Panc1 (cell line): ENCODE results near the gene NLN. TPM values are rescaled to one million over a fixed set of nuclear protein-coding genes. Genes with fewer than 3 reads are reported as not detected.

Experiments
- ATAC-seq: fragments of 200-7000 bp; cut with Tn5 transposase; 2 replicates; pipeline ENCODE4 v1.9.1; 2020; ENCODE audit warnings: mild to moderate bottlenecking, moderate library complexity
- Bru-seq: library from RNA; stranded (reverse); fragments of 400-500 nt; gene quantifications from one replicate; lab custom pipeline; 2021; lab: Mats Ljungman, UMichigan
- BruChase-seq, 2 experiments: library from RNA; stranded (reverse); fragments of 400-500 nt; gene quantifications; one replicate each; lab custom pipeline; 2021; lab: Mats Ljungman, UMichigan
- BruUV-seq: library from RNA; stranded (reverse); fragments of 400-500 nt; replicated peaks from 2 replicates; lab custom pipeline; 2021; lab: Mats Ljungman, UMichigan
- CTCF ChIA-PET: fragments of 300-600 bp; sonication (Branson Sonifier 250); formaldehyde crosslinking; loops from one replicate; lab custom pipeline; 2022; ENCODE audit warnings: antibody characterized with exemption; lab: Charles Lee
- POLR2A ChIA-PET: fragments of 300-600 bp; sonication (Branson Sonifier 250); formaldehyde crosslinking; loops from one replicate; lab custom pipeline; 2022; ENCODE audit warnings: antibody characterized with exemption; lab: Charles Lee
- DNase-seq: peaks from one replicate; pipeline ENCODE4 v3.0.0-alpha.2; 2010; ENCODE audit warnings: low read depth, low spot score
- H3K27ac ChIP-seq: 2 replicates; pipeline ENCODE4 v1.5.1; 2011; ENCODE audit warnings: mild to moderate bottlenecking, low read length, inconsistent platforms
- H3K27me3 ChIP-seq: fragments of 200-500 bp; sonication (Bioruptor generic); 2 replicates; pipeline ENCODE4 v1.6.0; 2014; ENCODE audit warnings: low read length, inconsistent platforms; ENCODE audit not compliant: control insufficient read depth, insufficient read depth
- H3K36me3 ChIP-seq: fragments of 200-500 bp; sonication (Bioruptor generic); 2 replicates; pipeline ENCODE4 v1.5.1; 2014; ENCODE audit warnings: inconsistent platforms, mild to moderate bottlenecking, low read length, moderate library complexity; ENCODE audit not compliant: control insufficient read depth, insufficient read depth
- H3K4me1 ChIP-seq: 2 replicates; pipeline ENCODE4 v1.5.1; 2011; ENCODE audit warnings: inconsistent platforms, mild to moderate bottlenecking, low read length, moderate library complexity; ENCODE audit not compliant: control insufficient read depth, insufficient read depth
- H3K4me3 ChIP-seq, 2 experiments: 2 replicates each; pipeline ENCODE4 v1.5.1; 2011 to 2012; ENCODE audit warnings: low read depth in 2 of 2, low read length in 2 of 2, mild to moderate bottlenecking in 2 of 2, inconsistent platforms in 1 of 2, moderate library complexity in 1 of 2
- H3K9me3 ChIP-seq: fragments of 200-500 bp; sonication (Bioruptor generic); 2 replicates; pipeline ENCODE4 v1.5.1; 2014; ENCODE audit warnings: low read depth, mild to moderate bottlenecking, inconsistent platforms, low read length, moderate library complexity; ENCODE audit not compliant: control insufficient read depth, insufficient read depth
- CTCF ChIP-seq: fragments of 450-650 bp; IDR thresholded peaks from 2 replicates; pipeline ENCODE4 v1.5.1; 2017; ENCODE audit warnings: mild to moderate bottlenecking
- POLR2AphosphoS5 ChIP-seq: IDR thresholded peaks from 2 replicates; pipeline ENCODE4 v1.6.1; 2012; ENCODE audit warnings: mild to moderate bottlenecking, low read depth, low read length, moderate library complexity
- REST ChIP-seq, 2 experiments: IDR thresholded peaks; 2 replicates each; pipeline ENCODE4 v1.6.1; 2011 to 2012; ENCODE audit warnings: low read depth in 2 of 2, control low read depth in 1 of 2, low read length in 1 of 2, mild to moderate bottlenecking in 1 of 2, moderate library complexity in 1 of 2; ENCODE audit not compliant: insufficient read depth in 1 of 2
- SIN3A ChIP-seq: IDR thresholded peaks from 2 replicates; pipeline ENCODE4 v1.6.1; 2012; ENCODE audit warnings: low read depth, mild to moderate bottlenecking, low read length, moderate library complexity, borderline replicate concordance; ENCODE audit not compliant: insufficient read depth
- TCF7L2 ChIP-seq: IDR thresholded peaks from 2 replicates; pipeline ENCODE4 v1.6.1; 2011; ENCODE audit warnings: mild to moderate bottlenecking, low read depth, low read length, inconsistent platforms
- in situ Hi-C: cut with HindIII; loops from 2 replicates; pipeline ENCODE4 v1.10.0; 2016; ENCODE audit warnings: low sequenced_read_pairs, low pct_unique_long_range_greater_than_20kb
- intact Hi-C: fragments of 100-400 bp; cut with micrococcal nuclease; formaldehyde crosslinking; loops from one replicate; pipeline ENCODE4 v1.10.0; 2022; ENCODE audit not compliant: unreplicated experiment
- long read RNA-seq: library from polyadenylated mRNA; unstranded; transcript quantifications from one replicate; pipeline ENCODE4 v2.0.0, GENCODE V29; 2021; ENCODE audit not compliant: unreplicated experiment
- polyA plus RNA-seq: library from polyadenylated mRNA; unstranded; fragments of >200 nt; gene quantifications from one replicate; pipeline ENCODE4 v1.2.1, GENCODE V29; 2012; ENCODE audit warnings: missing spikeins; ENCODE audit not compliant: insufficient read length
- total RNA-seq: library from RNA; stranded (reverse); gene quantifications from one replicate; pipeline ENCODE4 v1.2.1, GENCODE V29; 2021; ENCODE audit not compliant: unreplicated experiment

Gene NLN
- total RNA-seq (51.8 TPM), Bru-seq, nascent RNA (percentile 81 among the genes with signal in this experiment), BruChase-seq, experiment 1, labeled RNA remaining after a 2-hour chase (percentile 69 among the genes with signal in this experiment), BruChase-seq, experiment 2, labeled RNA remaining after a 6-hour chase (percentile 81 among the genes with signal in this experiment)
- 28.6 TPM for polyA plus RNA-seq
- long read RNA-seq, full-length matches to known transcripts: 129 of 165 reads
- long read RNA-seq, partial matches to known transcripts: 8 of 165 reads
- long read RNA-seq, other reads (novel, unspliced or antisense): 28 of 165 reads

GRCh38 chr5:65721720-65722574 is at the start of gene NLN, which contains the start of gene SGTB:
NLN (plus strand) TSS chr5:65722205; CDS start chr5:65722374, 169 bp downstream.
SGTB (minus strand) TSS chr5:65722109; CDS start chr5:65720807, 1,302 bp downstream.
- Histone ChIP-seq H3K4me3 (peak within 1 kb of the TSS; percentile 93 to 97), H3K36me3 (peaks cover 3% of the 10 kb centered on the region; the same call in 1 of the 2 replicates), H3K9me3 (no peaks in the 10 kb centered on the region), H3K27me3 (no peaks in the 10 kb centered on the region), H3K27ac (peak within 1 kb of the TSS; percentile 82), H3K4me1 (peaks cover 16% of the 10 kb centered on the region)
- no peak for TF ChIP-seq TCF7L2
- peak; percentile 53; the same call in 1 of the 2 replicates for TF ChIP-seq POLR2AphosphoS5
- peak; percentile 92; the same call in 1 of the 2 replicates for TF ChIP-seq SIN3A
- TF ChIP-seq REST (IDR thresholded peaks at IDR 0.05; ENCODE audit: insufficient read depth in 1 of 2, low read depth in 2 of 2, low read length in 1 of 2): no peak
- TF ChIP-seq CTCF: no peak
- ATAC-seq: peak; percentile 97
- ChIA-PET POLR2A (interaction anchor here (0.6 kb wide), 3 partner anchors 9 to 62 kb away, joined by 3 to 12 read pairs (median 4); no protein-coding TSS in a partner anchor), CTCF (no interaction called here)
- intact Hi-C loops (no loop called here), in situ Hi-C loops (no loop called here)
- DNase-seq: no peak
- BruUV-seq: no TSS peak

GRCh38 chr5:65672796-65673195 is 49.2 kb upstream of the NLN start:
- no peak for DNase-seq

More at GRCh38 chr5:65672796-65673195, 49.2 kb upstream of the NLN start:
- CTCF ChIA-PET: no interaction called here
- no peaks in the 10 kb centered on the region for H3K9me3 ChIP-seq
- no peak for TF ChIP-seq SIN3A
- no peak for TF ChIP-seq REST (IDR thresholded peaks at IDR 0.05; ENCODE audit: insufficient read depth in 1 of 2, low read depth in 2 of 2, low read length in 1 of 2)
- no peak for TF ChIP-seq TCF7L2
- no peak for TF ChIP-seq POLR2AphosphoS5
- TF ChIP-seq CTCF: no peak
- no peaks in the 10 kb centered on the region for H3K4me1 ChIP-seq
- intact Hi-C loops (no loop called here), in situ Hi-C loops (no loop called here)
- H3K27me3 ChIP-seq: no peaks in the 10 kb centered on the region
- ATAC-seq: no peak
- no TSS peak for BruUV-seq
- H3K36me3 ChIP-seq: no peaks in the 10 kb centered on the region
- H3K4me3 ChIP-seq: no peak overlapping the region
- POLR2A ChIA-PET: no interaction called here
- no peak overlapping the region for H3K27ac ChIP-seq
